Stimulated activated CD4-positive, alpha-beta T cell treated with anti-CD3 and anti-CD28 coated beads, Interleukin-1b, Interleukin-23, amount 100 ng/mL, for 4 hours (primary cell): Measurements from ENCODE around the gene ARHGEF25.
"Not testable (repeated sequence)": the region's sequence is repeated elsewhere in the genome, so short reads cannot be mapped to it uniquely, and the experiment has no call there.

Source experiments
- DNase-seq, 2 donors: peaks; one replicate each; pipeline ENCODE4 v3.0.0-alpha.2; 2020; ENCODE audit warnings: low read depth in 2 of 2

ARHGEF25 gene

GRCh38 chr12:57585156-57585555 lies 26.1 kb upstream of the ARHGEF25 start:
- no peak for DNase-seq

GRCh38 chr12:57586128-57586527 lies 25.1 kb upstream of the ARHGEF25 start:
- no peak for DNase-seq

GRCh38 chr12:57586832-57587429 lies 24.3 kb upstream of the ARHGEF25 start:
- no peak for DNase-seq

GRCh38 chr12:57588951-57589610 lies 22.2 kb upstream of the ARHGEF25 start:
- not testable (repeated sequence) for DNase-seq

GRCh38 chr12:57590479-57590863 lies 20.8 kb upstream of the ARHGEF25 start:
- no peak for DNase-seq

GRCh38 chr12:57590864-57591781 lies 20.1 kb upstream of the ARHGEF25 start, which contains the start of gene PIP4K2C:
TSS of gene PIP4K2C (plus strand) at chr12:57591192. CDS start at chr12:57591290, 98 bp downstream.
- peak; percentile 46 to 74 for DNase-seq

- no peak for DNase-seq
Measured at GRCh38 chr12:57591782-57592325, 19.4 kb upstream of the ARHGEF25 start.

- DNase-seq = no peak
Measured at GRCh38 chr12:57592551-57593165, 18.6 kb upstream of the ARHGEF25 start.

- DNase-seq = no peak
Measured at GRCh38 chr12:57593187-57593586, 18.0 kb upstream of the ARHGEF25 start.

GRCh38 chr12:57600395-57600794 lies 10.8 kb upstream of the ARHGEF25 start:
- DNase-seq = no peak

GRCh38 chr12:57602544-57602943 lies 8.7 kb upstream of the ARHGEF25 start:
- no peak for DNase-seq

- DNase-seq = no peak
Measured at GRCh38 chr12:57603324-57603723, 7.9 kb upstream of the ARHGEF25 start.

- no peak for DNase-seq
Measured at GRCh38 chr12:57603815-57604453, 7.3 kb upstream of the ARHGEF25 start.

- DNase-seq = no peak
Measured at GRCh38 chr12:57604454-57604991, 6.7 kb upstream of the ARHGEF25 start, which contains the start of gene DTX3. TSS of gene DTX3 (plus strand) at chr12:57604824. CDS start at chr12:57606518, 1,694 bp downstream.

GRCh38 chr12:57604992-57605810 lies 6.0 kb upstream of the ARHGEF25 start:
- no peak for DNase-seq

- no peak for DNase-seq
Measured at GRCh38 chr12:57605811-57606311, 5.4 kb upstream of the ARHGEF25 start.

GRCh38 chr12:57606399-57606798 lies 4.8 kb upstream of the ARHGEF25 start:
- no peak for DNase-seq

- no peak for DNase-seq
Measured at GRCh38 chr12:57606821-57607220, 4.4 kb upstream of the ARHGEF25 start.

GRCh38 chr12:57607958-57608663 lies 3.1 kb upstream of the ARHGEF25 start:
- no peak for DNase-seq
